Endothelial cell (in vitro differentiated cells): Measurements from ENCODE around the gene TLE3. TPM values are rescaled to one million over a fixed set of nuclear protein-coding genes. Genes with fewer than 3 reads are reported as not detected.
A peak's percentile ranks its signal among the peaks of the same experiment; 100 is the strongest.

Experiments used
- DNase-seq: peaks from one replicate; pipeline ENCODE4 v3.0.0; 2021; ENCODE audit warnings: low spot score
- H3K27ac Mint-ChIP-seq: one replicate; pipeline ENCODE4 v1.8.0; 2021; ENCODE audit warnings: mixed read lengths, inconsistent platforms; ENCODE audit not compliant: unreplicated experiment
- H3K27me3 Mint-ChIP-seq: one replicate; pipeline ENCODE4 v1.8.0; 2021; ENCODE audit warnings: mild to moderate bottlenecking, moderate library complexity, mixed read lengths, inconsistent platforms; ENCODE audit not compliant: unreplicated experiment
- H3K36me3 Mint-ChIP-seq: one replicate; pipeline ENCODE4 v1.8.0; 2021; ENCODE audit warnings: mild to moderate bottlenecking, low read depth, mixed read lengths, inconsistent platforms; ENCODE audit not compliant: unreplicated experiment
- H3K4me1 Mint-ChIP-seq: one replicate; pipeline ENCODE4 v1.8.0; 2021; ENCODE audit warnings: mild to moderate bottlenecking, mixed read lengths, inconsistent platforms; ENCODE audit not compliant: unreplicated experiment
- H3K4me3 Mint-ChIP-seq: one replicate; pipeline ENCODE4 v1.8.0; 2021; ENCODE audit warnings: mild to moderate bottlenecking, mixed read lengths, inconsistent platforms; ENCODE audit not compliant: unreplicated experiment
- H3K9me3 Mint-ChIP-seq: one replicate; pipeline ENCODE4 v1.8.0; 2021; ENCODE audit warnings: mixed read lengths, inconsistent platforms; ENCODE audit not compliant: unreplicated experiment
- total RNA-seq: library from RNA; stranded (reverse); fragmentation: NEBNext Ultra II Directional; extraction: Animal tissue kit (Norgen Biotek cat#: 25700); gene quantifications from one replicate; pipeline ENCODE4 v1.2.1, GENCODE V29; 2021; ENCODE audit not compliant: unreplicated experiment
- TF ChIP-seq, protein P1 (sequence below): fragments of 200-600 bp; sonication (generic); IDR thresholded peaks from one replicate; pipeline ENCODE4 v1.5.0; 2021; ENCODE audit warnings: antibody characterized with exemption; ENCODE audit not compliant: unreplicated experiment

The TLE3 gene
- total RNA-seq, 1 donor from 2014 or later = 80.8 TPM

DNA sequence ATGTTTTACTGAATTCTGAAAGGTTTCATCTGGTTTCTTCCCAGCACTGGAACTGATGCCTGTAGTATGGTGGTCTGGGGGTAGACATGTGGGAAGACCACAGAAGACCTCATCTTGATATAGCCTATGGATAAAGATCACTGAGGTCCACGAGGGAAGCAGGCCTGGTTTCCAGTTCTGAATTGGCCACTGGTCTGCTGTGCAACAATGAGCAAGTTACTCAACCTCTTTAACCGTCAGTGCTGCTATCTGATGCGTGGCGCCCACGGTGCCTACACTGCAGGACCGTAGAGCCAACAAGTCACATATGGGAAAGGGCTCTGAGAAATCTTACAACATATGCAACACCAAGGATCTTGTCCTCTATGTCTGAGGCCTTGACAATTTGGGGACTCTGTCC is 13.3 kb downstream of the TLE3 start:
- no peak overlapping the region for H3K27ac Mint-ChIP-seq
- H3K27me3 Mint-ChIP-seq = peaks cover 4% of the 10 kb centered on the region
- H3K4me1 Mint-ChIP-seq = peaks cover 29% of the 10 kb centered on the region
- H3K4me3 Mint-ChIP-seq = no peak overlapping the region
- no peaks in the 10 kb centered on the region for H3K9me3 Mint-ChIP-seq
- TF ChIP-seq, protein P1, sequence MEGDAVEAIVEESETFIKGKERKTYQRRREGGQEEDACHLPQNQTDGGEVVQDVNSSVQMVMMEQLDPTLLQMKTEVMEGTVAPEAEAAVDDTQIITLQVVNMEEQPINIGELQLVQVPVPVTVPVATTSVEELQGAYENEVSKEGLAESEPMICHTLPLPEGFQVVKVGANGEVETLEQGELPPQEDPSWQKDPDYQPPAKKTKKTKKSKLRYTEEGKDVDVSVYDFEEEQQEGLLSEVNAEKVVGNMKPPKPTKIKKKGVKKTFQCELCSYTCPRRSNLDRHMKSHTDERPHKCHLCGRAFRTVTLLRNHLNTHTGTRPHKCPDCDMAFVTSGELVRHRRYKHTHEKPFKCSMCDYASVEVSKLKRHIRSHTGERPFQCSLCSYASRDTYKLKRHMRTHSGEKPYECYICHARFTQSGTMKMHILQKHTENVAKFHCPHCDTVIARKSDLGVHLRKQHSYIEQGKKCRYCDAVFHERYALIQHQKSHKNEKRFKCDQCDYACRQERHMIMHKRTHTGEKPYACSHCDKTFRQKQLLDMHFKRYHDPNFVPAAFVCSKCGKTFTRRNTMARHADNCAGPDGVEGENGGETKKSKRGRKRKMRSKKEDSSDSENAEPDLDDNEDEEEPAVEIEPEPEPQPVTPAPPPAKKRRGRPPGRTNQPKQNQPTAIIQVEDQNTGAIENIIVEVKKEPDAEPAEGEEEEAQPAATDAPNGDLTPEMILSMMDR = no peak
- no peak for DNase-seq
- peaks cover 24% of the 10 kb centered on the region for H3K36me3 Mint-ChIP-seq

DNA sequence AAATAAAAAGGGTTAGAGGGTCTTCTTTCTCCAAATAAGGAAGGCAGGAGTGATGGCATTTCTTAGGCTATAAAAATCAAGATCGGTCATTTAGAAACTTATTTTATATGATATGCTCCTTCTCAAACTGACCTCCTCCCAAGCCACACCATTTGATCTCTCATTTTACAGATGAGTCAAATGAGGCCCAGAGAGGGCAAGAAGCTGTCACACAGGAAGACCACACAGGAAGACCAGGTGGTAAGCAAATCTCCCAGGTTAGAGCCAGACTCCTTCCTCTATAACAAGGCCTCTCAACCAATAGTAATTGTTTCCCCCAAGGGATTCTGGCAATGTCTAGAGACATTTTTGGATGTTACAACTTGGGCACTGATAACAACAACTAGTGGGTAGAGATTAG is 13.8 kb downstream of the TLE3 start:
- Mint-ChIP-seq H3K36me3 (peaks cover 24% of the 10 kb centered on the region), H3K27me3 (peaks cover 4% of the 10 kb centered on the region), H3K9me3 (no peaks in the 10 kb centered on the region), H3K4me1 (peaks cover 24% of the 10 kb centered on the region), H3K27ac (no peak overlapping the region), H3K4me3 (no peak overlapping the region)
- TF ChIP-seq, protein P1 = no peak
- DNase-seq = no peak

DNA sequence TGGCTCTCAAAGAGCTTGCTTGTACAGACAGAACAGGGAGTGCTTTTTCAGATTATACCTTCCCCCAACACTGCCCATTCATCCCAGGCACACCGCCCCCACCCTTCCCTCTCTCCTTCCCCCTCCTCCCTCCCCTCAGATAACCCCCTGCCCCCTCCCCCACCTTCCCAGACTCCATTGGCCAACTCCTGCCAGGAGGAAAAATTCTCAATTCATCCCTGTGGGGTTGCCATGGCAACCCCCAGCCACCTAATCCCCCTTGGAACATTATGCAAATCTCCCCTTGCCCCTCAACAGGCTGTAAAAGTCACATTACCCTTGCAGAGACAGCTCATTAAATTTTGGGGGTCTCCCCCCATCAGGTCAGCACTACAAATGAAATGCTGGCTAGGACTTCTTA is 14.3 kb downstream of the TLE3 start:
- Mint-ChIP-seq H3K4me1 (peaks cover 21% of the 10 kb centered on the region), H3K4me3 (no peak overlapping the region), H3K27me3 (peaks cover 4% of the 10 kb centered on the region), H3K9me3 (no peaks in the 10 kb centered on the region), H3K36me3 (peaks cover 24% of the 10 kb centered on the region), H3K27ac (no peak overlapping the region)
- DNase-seq = no peak
- TF ChIP-seq, protein P1 = no peak

DNA sequence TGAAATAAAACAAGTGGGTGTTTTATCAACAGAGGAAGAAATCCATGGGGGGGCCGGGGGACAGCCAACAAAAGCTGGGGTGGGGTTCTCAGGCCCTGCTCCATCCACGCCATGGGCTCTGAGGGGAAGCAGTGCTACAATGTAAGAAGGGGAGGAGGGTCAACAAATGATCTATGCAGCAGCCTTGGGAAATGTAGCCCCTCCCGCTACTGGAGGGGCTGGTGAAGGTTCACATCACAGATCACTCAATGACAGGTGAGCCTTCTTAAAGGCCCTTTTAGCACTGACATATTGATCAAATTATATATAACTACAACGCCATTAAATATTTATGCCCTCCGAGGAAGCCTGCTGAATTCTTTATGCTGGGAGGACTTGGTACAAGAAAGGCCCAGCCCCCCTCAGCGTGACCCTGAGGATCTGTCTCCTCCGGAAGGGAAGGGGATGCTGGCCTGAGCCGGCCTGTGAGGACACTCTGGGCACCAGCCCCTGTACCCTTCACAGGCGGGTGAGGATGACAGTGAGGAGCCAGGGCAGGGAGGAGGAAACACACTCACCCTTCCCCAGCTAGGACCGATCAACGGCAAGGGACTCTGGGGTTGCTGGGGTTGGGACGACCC is 15.3 kb downstream of the TLE3 start:
- TF ChIP-seq, protein P1 = no peak
- Mint-ChIP-seq H3K4me1 (peaks cover 18% of the 10 kb centered on the region), H3K27me3 (peaks cover 4% of the 10 kb centered on the region), H3K36me3 (peaks cover 24% of the 10 kb centered on the region), H3K9me3 (no peaks in the 10 kb centered on the region), H3K4me3 (no peak overlapping the region), H3K27ac (no peak overlapping the region)
- no peak for DNase-seq

DNA sequence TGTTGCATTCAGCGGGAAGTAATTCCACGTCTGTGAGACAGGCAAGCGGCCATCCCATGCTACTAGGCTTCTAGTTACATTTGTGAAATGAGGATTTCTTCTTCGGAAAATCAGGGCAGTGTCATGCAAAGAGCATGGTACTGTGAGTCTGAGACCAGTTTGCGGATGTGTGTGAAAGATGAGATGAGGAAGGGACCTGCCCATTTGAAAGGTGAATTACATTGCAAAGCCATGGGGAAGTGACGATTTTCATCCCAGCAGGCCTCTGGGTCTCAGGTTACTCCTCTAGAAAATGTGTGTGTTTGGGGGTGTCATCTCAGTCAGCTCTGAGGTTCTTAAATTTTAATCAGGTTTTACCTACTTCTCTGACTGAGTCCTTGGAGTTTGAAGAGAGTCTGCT is 16.1 kb downstream of the TLE3 start:
- Mint-ChIP-seq H3K27me3 (peaks cover 3% of the 10 kb centered on the region), H3K36me3 (peaks cover 24% of the 10 kb centered on the region), H3K9me3 (no peaks in the 10 kb centered on the region), H3K4me1 (peaks cover 18% of the 10 kb centered on the region), H3K27ac (no peak overlapping the region), H3K4me3 (peak overlapping the region; percentile 7)
- TF ChIP-seq, protein P1 = no peak
- DNase-seq = no peak
